Osteoblast (primary cell): ENCODE measurements around the gene RPLP1. TPM values are rescaled to one million over a fixed set of nuclear protein-coding genes. Genes with fewer than 3 reads are reported as not detected.

Source experiments
- DNase-seq: peaks from one replicate; pipeline ENCODE4 v3.0.0; 2011; ENCODE audit warnings: low spot score, mixed read lengths; ENCODE audit not compliant: insufficient read length; ENCODE audit errors: missing footprints
- H2AFZ ChIP-seq: 2 replicates; pipeline ENCODE4 v1.6.0; 2011; ENCODE audit warnings: mild to moderate bottlenecking, low read length
- H3K27ac ChIP-seq: 2 replicates; pipeline ENCODE4 v1.5.1; 2011; ENCODE audit warnings: mild to moderate bottlenecking, low read depth, low read length, moderate library complexity
- H3K27me3 ChIP-seq: 2 replicates; pipeline ENCODE4 v1.6.0; 2012; ENCODE audit warnings: mild to moderate bottlenecking, control low read depth, inconsistent platforms, low read length, moderate library complexity; ENCODE audit not compliant: insufficient read depth
- H3K36me3 ChIP-seq: 2 replicates; pipeline ENCODE4 v1.5.1; 2011; ENCODE audit warnings: mild to moderate bottlenecking, low read length, control low read depth, moderate library complexity; ENCODE audit not compliant: insufficient read depth
- H3K4me1 ChIP-seq: 2 replicates; pipeline ENCODE4 v1.5.1; 2011; ENCODE audit warnings: mild to moderate bottlenecking, low read length, control low read depth, moderate library complexity; ENCODE audit not compliant: insufficient read depth
- H3K4me2 ChIP-seq: 2 replicates; pipeline ENCODE4 v1.6.0; 2011; ENCODE audit warnings: mild to moderate bottlenecking, low read length; ENCODE audit not compliant: insufficient read depth
- H3K4me3 ChIP-seq: fragments of 200-600 bp; sonication (generic); 3 replicates; pipeline ENCODE4 v1.5.1; 2012; ENCODE audit warnings: mild to moderate bottlenecking, low read length, inconsistent platforms; ENCODE audit not compliant: insufficient read depth
- H3K79me2 ChIP-seq: 2 replicates; pipeline ENCODE4 v1.6.0; 2012; ENCODE audit warnings: mild to moderate bottlenecking, low read length, control low read depth, inconsistent platforms; ENCODE audit not compliant: insufficient read depth
- H3K9me3 ChIP-seq: 2 replicates; pipeline ENCODE4 v1.5.1; 2011; ENCODE audit warnings: low read depth, low read length, control low read depth
- H4K20me1 ChIP-seq: 2 replicates; pipeline ENCODE4 v1.6.0; 2012; ENCODE audit warnings: mild to moderate bottlenecking, low read length, control low read depth; ENCODE audit not compliant: insufficient read depth
- total RNA-seq: library from RNA; depleted of rRNA; stranded (reverse); fragments of >200 nt; gene quantifications from 2 replicates; pipeline ENCODE4 v1.2.3, GENCODE V29; 2012
- TF ChIP-seq, protein P1 (sequence below): IDR thresholded peaks from 2 replicates; pipeline ENCODE4 v1.5.1; 2011; ENCODE audit warnings: mild to moderate bottlenecking, low read depth, low read length, moderate library complexity; ENCODE audit errors: extremely low read depth

Gene RPLP1
- total RNA-seq, 1 donor: 71.7 TPM

DNA sequence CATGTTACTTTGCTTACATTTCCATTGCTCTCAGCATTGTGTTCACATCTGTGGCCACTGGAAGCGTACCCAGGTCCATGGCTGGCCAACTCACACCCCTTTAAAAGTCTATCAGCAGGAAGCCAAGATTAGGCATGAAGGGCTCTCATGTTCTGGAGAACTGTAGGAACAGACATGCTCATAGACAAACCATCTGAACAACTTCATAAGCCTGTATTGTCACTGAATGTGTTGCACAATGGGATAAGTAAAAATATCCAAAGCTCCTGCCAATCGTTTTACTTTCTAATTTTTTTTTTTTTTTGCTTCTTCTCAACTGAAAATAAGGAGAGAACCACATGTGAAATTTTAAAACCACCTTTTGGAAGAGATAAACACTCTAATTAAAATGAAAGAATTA, 6.4 kb downstream of the RPLP1 start:
- TF ChIP-seq, protein P1, sequence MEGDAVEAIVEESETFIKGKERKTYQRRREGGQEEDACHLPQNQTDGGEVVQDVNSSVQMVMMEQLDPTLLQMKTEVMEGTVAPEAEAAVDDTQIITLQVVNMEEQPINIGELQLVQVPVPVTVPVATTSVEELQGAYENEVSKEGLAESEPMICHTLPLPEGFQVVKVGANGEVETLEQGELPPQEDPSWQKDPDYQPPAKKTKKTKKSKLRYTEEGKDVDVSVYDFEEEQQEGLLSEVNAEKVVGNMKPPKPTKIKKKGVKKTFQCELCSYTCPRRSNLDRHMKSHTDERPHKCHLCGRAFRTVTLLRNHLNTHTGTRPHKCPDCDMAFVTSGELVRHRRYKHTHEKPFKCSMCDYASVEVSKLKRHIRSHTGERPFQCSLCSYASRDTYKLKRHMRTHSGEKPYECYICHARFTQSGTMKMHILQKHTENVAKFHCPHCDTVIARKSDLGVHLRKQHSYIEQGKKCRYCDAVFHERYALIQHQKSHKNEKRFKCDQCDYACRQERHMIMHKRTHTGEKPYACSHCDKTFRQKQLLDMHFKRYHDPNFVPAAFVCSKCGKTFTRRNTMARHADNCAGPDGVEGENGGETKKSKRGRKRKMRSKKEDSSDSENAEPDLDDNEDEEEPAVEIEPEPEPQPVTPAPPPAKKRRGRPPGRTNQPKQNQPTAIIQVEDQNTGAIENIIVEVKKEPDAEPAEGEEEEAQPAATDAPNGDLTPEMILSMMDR: no peak
- Histone ChIP-seq H3K36me3 (peaks cover 37% of the 10 kb centered on the region), H3K4me3 (no peak overlapping the region), H3K27ac (no peak overlapping the region), H3K79me2 (peaks cover 28% of the 10 kb centered on the region), H3K4me1 (peaks cover 28% of the 10 kb centered on the region), H3K9me3 (no peaks in the 10 kb centered on the region), H3K27me3 (no peaks in the 10 kb centered on the region), H3K4me2 (no peak overlapping the region), H4K20me1 (peaks cover 35% of the 10 kb centered on the region), H2AFZ (no peak overlapping the region)
- DNase-seq: no peak

DNA sequence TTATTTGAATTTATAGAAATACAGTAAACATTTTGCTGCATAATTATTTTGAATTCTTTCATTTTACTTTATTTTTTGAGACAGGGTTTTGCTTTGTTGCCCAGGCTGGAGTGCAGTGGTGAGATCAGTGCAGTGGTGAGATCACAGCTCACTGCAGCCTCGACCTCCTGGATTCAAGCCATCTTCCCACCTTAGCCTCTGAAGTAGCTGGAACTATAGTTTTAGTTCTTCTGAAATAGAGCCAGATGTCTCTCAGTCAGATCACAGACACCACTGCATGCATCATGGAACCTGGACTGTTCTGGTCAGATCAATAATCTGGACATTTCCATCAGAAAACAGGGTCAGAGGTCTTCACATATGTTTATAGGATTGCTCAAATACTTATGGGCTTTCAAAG, 7.9 kb downstream of the RPLP1 start:
- Histone ChIP-seq H3K4me1 (peaks cover 17% of the 10 kb centered on the region), H3K36me3 (peaks cover 22% of the 10 kb centered on the region), H3K4me3 (no peak overlapping the region), H4K20me1 (peaks cover 21% of the 10 kb centered on the region), H3K79me2 (peaks cover 13% of the 10 kb centered on the region), H3K27ac (no peak overlapping the region), H3K9me3 (no peaks in the 10 kb centered on the region), H3K4me2 (no peak overlapping the region), H2AFZ (no peak overlapping the region), H3K27me3 (no peaks in the 10 kb centered on the region)
- TF ChIP-seq, protein P1: no peak
- DNase-seq: no peak

DNA sequence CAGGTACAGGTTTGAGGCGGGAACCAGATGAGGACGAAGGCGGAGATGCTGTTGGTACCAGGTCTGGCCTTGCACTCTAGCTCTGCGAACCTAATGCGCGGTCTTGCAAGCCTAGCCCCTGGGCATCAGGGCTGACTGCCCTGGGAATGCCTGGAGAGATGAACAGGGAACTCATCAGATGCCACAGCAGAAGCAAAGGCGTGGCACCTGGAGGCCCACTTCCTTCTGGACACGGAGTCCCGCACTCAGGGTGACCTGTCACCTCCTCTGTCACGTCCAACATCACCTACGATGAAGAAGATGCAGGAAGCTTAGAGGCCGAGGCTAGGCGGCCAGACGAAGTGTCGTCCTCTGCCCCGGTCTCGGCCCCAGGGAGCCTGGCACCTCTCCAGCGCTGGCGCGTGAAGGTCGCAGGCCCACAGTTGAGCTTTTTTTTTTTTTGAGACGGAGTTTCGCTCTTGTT, 9.4 kb downstream of the RPLP1 start:
- Histone ChIP-seq H3K36me3 (peaks cover 7% of the 10 kb centered on the region), H3K9me3 (no peaks in the 10 kb centered on the region), H3K79me2 (peaks cover 4% of the 10 kb centered on the region), H3K27me3 (no peaks in the 10 kb centered on the region), H3K4me2 (peak overlapping the region; percentile 81), H3K27ac (no peak overlapping the region), H3K4me3 (peak overlapping the region; percentile 72), H3K4me1 (peaks cover 16% of the 10 kb centered on the region), H2AFZ (peak overlapping the region; percentile 93), H4K20me1 (peaks cover 7% of the 10 kb centered on the region)
- no peak for DNase-seq
- TF ChIP-seq, protein P1: no peak

DNA sequence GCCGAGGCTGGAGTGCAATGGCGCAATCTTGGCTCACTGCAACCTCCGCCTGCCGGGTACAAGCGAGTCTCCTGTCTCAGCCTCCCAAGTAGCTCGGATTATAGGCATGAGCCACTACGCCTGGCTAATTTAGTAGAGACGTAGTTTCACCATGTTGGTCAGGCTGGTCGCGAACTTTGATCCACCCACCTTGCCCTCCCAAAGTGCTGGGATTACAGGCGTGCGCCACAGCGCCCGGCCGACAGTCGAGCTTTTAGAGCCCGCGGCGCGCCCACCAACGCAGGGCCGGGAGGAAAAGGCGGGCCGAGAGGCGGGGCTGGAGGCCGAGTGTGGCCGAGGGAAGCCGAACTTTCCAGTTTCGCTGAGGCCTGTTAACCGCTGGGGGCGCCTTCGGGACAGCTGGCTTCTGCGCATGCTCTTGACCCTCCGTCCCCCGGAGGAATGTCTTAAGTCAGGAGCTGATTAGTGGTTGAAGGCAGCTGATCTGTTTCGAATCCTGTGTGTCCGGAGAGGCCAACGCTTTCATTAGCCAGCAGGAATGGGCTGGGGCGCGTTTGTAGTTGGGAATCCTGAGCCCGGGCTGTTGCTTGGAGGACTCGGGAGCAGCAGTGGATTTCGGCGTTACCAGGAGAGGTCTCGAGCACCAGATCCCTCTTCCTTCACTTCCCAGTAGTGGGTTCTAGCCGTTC, 10.0 kb downstream of the RPLP1 start:
- Histone ChIP-seq H3K4me2 (peak overlapping the region; percentile 81), H3K79me2 (peaks cover 4% of the 10 kb centered on the region), H3K4me3 (peak overlapping the region; percentile 72), H4K20me1 (peaks cover 2% of the 10 kb centered on the region), H3K27me3 (no peaks in the 10 kb centered on the region), H3K4me1 (peaks cover 16% of the 10 kb centered on the region), H3K9me3 (no peaks in the 10 kb centered on the region), H3K27ac (peak overlapping the region; percentile 90), H3K36me3 (peaks cover 2% of the 10 kb centered on the region), H2AFZ (peak overlapping the region; percentile 93)
- TF ChIP-seq, protein P1: peak; percentile 94
- DNase-seq: peak; percentile 99
